Skin of body (tissue), 3 donors: ENCODE measurements around the gene DLL4. TPM values are rescaled to one million over a fixed set of nuclear protein-coding genes. Genes with fewer than 3 reads are reported as not detected.

ENCODE experiments used
- DNase-seq: peaks from one replicate; lab custom pipeline; 2025; lab: John Stamatoyannopoulos, UW
- small RNA-seq: library from RNA; depleted of rRNA; stranded (forward); fragments of <200 nt; gene quantifications from one replicate; pipeline ENCODE3, GENCODE V24; 2014; ENCODE audit warnings: low replicate concordance
- total RNA-seq: library from RNA; depleted of rRNA; stranded (reverse); fragments of >200 nt; gene quantifications from one replicate; pipeline ENCODE4 v1.2.3, GENCODE V29; 2014

The DLL4 gene
- total RNA-seq, 1 donor from 2014 or later: 7.6 TPM

GRCh38 chr15:40988156-40988555, 59.0 kb downstream of the DLL4 start:
- no peak for DNase-seq

Small RNAs within 50 kb of the gene (small RNA-seq; reads per million reads assigned to genes)
- not detected for gene ISCA1P4

Other genes with a start within 250 kb of the DLL4 start
- 3.7 TPM for gene RAD51, start 234.2 kb upstream of the DLL4 start, total RNA-seq
- 16.6 TPM for gene RMDN3, start 174.1 kb upstream of the DLL4 start, total RNA-seq
- gene GCHFR, start 165.3 kb upstream of the DLL4 start, total RNA-seq: 7.4 TPM
- 3.3 TPM for gene C15orf62, start 159.4 kb upstream of the DLL4 start, total RNA-seq
- 17.1 TPM for gene ZFYVE19, start 122.3 kb upstream of the DLL4 start, total RNA-seq
- 19.0 TPM for gene DNAJC17, start 121.9 kb upstream of the DLL4 start, total RNA-seq
- not detected for gene PPP1R14D, start 100.6 kb upstream of the DLL4 start, total RNA-seq
- 50.8 TPM for gene SPINT1, start 85.3 kb upstream of the DLL4 start, total RNA-seq
- 19.4 TPM for gene RHOV, start 55.1 kb upstream of the DLL4 start, total RNA-seq
- 12.5 TPM for gene VPS18, start 34.9 kb upstream of the DLL4 start, total RNA-seq
- gene CHAC1, start 24.1 kb downstream of the DLL4 start, total RNA-seq: 5.6 TPM
- 25.1 TPM for gene INO80, start 186.9 kb downstream of the DLL4 start, total RNA-seq